ENCODE measurements around the gene BLACAT1.
"Not testable (repeated sequence)": the region's sequence is repeated elsewhere in the genome, so short reads cannot be mapped to it uniquely, and the experiment has no call there.

Gene BLACAT1

DNA sequence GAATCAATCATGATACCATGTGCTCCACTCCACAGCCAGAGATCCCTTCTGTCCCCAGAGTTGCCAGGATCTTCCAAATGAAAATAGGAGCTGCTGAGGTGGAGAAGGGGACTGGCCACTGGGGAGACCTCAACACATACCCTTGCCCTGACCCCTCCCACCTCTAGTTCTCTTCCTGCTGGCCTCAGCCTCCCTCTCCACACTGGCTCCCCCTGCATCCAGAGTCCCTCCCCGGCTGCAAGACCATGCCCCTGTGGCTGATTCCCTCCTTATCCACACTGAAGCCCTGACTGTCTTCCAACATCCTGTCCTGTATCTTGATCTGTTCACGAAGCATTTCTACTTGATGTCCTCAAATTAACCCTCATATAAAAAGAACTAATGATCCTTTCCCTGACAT lies 27.5 kb upstream of the BLACAT1 start:
- DNase-seq, result no peak

DNA sequence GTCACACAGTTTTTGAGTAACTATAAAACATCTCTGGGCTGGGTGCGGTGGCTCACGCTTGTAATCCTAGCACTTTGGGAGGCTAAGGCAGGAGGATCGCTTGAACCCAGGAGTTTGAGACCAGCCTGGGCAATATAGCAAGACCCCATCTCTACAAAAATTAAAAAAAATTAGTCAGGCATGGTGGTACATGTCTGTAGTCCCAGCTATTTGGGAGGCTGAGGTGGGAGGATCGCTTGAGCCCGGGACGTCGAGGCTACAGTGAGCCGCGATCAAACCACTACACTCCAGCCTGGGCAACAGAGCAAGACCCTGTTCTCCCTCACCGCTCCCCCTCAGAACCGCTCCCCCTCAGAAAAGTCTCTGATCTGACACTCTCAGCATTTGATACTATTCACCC lies 26.7 kb upstream of the BLACAT1 start:
- not testable (repeated sequence) for DNase-seq

DNA sequence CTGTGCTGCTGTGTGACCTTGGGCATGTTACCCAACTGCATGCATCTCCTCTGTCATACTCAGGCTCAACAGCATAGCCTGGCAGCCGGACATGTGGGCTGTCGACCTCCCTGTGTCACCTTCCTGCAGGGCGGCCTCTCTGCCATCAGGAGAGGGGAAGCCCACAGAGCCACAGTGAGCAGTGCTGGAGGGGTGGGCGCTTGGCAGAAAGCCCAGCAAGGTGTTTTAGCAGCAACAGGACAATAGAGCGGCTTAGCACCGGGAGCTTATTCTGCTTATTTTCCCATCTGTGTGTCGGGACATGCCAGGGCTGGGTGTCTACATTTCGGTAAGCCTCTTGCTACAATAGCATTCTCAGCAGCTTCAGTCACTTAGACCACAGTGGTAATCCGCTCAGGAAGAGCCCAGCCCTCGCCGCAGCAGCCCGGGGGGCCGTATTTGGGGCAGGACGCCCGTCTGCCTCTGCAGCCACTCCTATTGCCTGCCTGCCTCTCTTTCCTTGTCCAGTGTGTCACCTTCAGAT lies 25.8 kb upstream of the BLACAT1 start:
- no peak for DNase-seq

DNA sequence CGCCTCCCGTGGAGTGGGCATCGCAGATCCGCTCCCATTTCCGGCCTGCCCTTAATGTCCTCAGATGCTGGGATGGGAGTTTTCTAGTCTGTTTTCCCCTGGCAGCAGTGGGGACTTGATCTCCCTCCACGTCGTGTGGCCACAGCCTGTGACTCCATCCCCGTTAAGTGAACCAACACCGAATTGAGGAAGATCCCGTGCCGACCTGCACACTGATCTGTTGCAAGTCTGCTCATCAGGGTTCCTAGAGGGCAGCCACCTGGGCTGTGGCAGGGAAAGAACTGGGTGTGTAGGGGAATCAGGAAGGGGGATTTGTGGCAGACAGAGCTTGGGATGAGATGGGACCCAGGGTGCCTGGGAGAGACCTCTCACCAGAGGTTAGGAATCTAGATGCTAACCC lies 25.4 kb upstream of the BLACAT1 start:
- no peak for DNase-seq

DNA sequence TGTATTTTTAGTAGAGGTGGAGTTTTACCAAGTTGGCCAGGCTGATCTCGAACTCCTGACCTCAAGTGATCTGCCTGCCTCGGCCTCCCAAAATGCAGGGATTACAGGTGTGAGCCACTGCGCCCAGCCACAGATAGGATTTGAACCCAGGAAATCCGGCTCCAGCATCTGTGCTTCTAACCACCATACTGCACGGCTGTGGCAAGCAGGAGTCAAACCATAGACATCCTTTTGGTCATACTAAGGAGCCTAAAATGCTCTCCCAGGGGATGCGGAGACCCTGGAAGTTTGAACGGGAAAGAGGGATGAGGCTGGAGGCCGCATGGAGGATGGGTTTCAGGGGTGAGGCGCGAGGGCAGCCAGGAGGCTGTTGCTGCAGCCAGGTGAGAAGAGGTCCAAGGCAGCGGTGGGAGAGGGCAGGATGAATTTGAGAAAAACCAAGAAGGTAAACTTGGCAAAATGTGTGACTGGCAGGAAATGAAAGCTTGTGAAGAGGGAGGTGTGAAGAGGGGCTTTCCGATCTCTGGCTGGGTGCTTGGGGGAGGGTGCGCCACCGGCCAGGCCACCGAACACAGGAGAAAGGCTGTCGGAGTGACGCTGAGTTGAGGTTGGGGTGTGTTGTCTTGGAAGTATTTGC lies 24.6 kb upstream of the BLACAT1 start:
- no peak for DNase-seq

DNA sequence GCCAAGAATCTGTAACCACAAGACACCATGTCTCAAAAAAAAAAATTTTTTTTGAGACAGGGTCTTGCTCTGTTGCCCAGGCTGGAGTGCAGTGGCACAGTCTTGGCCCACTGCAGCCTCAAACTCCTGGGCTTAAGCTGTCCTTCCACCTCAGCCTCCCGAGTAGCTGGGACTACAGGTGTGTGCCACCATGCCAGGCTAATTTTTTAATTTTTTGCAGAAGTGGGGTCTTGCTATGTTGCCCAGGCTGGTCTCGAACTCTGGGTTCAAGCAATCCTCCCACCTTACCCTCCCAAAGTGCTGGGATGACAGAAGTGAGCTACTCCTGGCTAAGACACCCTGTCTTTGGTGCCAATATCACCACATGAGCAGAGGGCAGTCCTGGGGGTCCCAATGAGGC lies 23.1 kb upstream of the BLACAT1 start:
- not testable (repeated sequence) for DNase-seq

DNA sequence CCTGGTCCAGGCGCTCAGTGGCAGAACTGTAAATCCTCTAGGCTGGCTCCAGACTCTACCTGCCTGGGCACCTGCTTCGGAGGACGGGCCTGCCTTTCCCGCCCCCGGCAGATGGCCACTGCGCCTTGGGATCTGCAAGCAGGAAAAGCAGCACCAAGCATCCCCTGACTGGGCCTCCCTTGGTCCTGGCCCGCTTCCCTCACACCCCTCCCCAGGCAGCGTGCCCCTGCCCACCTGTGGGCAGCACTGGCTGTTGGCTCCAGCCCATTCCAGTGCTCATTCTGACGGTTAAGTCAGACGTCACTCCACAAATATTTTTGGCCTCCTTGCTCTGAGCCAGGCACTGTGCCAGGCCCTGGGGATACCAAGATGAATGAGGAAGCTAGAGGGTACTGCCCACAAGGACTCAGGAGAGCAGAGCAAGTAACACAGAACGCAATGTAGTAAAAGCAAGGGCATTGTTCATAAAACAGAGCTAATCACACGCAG lies 22.0 kb upstream of the BLACAT1 start:
- no peak for DNase-seq

DNA sequence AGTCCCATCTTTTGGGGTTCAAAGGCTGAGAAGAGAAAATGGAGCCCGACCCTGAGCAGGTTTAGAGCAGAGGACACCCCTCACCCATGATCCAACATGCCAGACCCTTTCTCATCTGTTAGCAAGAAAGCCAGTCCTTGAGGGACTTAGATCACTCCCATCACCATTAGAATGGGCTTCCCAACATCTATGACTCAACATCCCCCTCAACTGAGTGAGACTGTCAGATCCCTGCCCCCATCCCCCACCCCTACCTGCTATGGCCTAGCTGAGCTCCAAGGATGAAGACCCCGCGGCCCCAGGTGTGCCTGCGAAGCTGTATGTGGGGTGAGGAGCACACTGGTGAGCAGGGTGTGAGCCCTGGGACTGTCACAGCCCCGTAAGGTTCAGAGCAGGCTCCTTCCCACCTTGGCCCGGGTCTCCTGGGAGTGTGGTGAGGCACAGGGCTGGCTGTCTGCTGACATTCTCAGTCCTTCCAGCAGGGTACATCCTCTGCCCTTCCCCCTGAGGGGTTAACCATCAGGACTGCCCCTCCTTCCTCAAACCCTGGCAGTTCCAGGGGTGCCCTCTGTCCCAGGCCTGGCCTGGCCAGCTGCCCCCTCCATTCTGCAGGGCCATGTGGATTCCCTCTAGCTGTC lies 21.4 kb upstream of the BLACAT1 start:
- DNase-seq, result no peak

DNA sequence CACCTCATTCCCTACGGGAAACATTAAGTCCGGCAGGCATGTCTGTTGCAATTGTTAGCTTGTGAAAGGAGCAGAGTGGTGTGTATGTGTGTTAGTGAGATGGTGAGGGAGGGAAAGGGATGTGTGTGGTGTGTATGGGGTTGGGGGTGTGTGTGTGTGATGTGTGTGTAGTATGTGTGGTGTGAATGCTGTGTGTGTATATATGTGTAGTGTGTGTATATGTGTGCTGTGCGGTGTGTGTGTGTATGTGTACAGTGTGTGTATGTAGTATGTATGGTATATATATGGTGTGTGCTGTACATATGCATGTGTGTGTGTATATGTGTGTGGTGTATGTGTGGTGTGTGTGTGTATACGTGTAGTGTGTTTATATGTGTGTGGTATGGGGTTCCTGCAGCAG lies 20.8 kb upstream of the BLACAT1 start:
- no peak for DNase-seq

DNA sequence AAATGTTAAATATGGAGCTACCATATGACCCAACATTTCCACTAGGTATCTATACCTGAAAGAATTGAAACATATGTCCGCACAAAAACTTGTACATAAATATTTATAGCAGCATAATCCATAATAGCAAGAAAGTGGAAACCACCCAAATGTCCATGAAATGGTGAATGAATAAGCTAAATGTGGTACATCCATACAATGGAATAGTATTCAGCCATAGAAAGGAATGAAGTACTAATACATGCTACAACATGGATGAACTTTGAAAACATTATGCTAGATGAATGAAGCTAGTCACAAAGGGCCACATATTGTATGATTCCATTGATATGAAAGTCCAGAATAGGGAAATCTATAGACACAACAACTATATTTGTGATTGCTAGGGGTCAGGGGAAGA lies 20.0 kb upstream of the BLACAT1 start:
- DNase-seq, result no peak

DNA sequence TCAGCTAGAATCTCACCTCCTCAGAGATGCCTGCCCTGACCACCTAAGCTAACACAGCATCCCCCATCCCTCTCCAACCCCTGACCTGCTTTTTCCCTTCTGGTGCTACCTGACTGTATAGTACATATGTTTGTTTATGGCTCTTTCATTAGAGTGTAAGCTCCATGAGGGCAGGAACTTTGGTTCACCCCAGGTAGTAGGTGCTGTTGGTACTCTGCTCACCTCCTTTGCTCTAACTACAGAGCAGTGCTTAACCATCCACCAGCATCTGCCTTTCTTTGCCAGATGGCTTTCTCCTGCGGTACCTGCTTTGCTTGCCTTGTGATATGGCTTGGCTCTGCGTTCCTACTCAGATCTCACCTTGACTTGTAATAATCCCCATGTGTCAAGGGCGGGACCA lies 18.7 kb upstream of the BLACAT1 start:
- DNase-seq, result no peak

DNA sequence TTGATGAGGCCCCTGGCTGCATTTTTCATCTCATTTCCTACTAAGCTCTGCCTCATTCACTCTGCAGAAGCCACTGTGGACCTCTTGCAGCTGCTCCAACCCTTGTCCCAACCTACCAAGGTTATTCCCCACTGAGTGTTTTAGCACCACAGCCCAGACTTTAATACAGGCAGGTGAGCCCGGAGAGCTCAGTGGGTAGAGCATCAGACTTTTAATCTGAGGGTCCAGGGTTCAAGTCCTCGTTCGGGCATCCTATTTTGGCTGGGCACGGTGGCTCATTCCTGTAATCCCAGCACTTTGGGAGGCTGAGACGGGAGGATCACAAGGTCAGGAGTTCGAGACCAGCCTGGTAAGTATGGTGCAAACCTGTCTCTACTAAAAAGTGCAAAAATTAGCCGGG lies 18.1 kb upstream of the BLACAT1 start:
- DNase-seq, result no peak

DNA sequence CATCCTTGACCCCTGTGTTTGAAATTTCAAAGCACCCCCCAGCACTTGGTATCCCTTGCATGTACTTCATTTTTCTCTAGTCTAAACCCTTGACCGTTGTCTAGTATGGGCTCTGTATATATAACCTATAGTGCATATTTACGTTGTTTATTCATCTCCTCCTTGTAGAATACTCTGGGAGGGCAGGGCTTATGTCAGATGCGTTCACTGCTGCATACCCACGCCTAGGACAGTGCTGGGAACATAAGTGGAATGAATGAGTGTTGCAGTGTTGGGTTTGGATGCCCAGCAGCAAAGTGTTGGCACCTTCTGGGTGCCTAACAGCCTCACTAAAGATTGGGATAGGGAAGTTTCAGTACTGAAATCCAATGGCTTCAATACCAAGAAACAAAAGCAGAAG lies 17.6 kb upstream of the BLACAT1 start:
- DNase-seq, result no peak

DNA sequence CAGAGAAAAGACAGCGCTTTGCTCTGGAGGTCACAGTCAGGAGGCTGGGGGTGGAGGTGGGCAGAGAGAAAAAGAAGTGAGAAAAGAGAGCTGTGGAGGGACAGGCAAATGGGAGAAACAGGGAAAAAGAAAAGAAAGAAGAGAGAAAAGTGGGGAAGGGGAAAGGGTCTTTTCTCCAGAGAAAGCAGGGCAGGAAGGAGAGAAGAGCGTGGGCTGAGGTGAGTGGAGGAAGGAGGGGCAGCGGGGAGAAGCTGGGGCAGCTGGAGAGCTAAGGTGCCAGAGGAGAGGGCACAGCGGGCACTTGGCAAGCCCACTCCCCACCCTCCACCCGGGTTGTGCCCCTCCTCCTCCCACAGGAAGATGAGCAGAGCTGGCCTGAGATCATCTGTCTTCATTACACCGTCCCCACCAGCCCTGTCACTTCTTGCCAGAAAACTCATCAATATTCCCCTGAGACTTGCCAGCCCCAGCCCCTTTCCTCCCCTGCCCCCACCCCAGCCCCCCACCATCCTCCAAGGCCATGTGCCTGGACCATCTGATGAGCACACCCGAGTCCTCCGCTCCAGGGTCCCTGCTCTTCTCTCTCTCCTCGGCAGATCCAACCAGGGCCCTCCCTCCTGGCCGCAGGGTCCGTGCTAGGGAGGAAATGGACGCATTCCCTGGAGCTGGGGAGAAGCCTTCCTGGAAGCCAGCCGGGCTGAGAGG lies 17.0 kb upstream of the BLACAT1 start:
- DNase-seq, result no peak

DNA sequence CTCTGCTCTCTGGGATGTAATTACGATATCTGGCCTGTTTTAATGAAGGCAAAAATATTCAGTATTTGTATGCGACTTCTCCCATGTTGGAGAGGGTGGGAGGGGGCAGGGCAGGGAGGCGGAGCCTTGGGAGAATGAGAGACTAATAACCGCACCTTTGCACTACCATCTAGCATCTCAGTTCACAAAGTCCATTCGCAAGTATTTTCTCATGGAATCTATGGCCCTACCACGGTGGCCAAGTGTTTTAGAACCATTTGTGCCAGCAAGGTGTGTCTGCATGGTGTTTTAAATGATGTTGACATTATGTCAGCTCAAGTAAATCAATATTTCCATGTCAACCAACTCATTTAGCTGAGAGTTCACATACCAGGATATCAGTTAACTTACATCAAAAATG lies 14.3 kb upstream of the BLACAT1 start:
- no peak for DNase-seq

DNA sequence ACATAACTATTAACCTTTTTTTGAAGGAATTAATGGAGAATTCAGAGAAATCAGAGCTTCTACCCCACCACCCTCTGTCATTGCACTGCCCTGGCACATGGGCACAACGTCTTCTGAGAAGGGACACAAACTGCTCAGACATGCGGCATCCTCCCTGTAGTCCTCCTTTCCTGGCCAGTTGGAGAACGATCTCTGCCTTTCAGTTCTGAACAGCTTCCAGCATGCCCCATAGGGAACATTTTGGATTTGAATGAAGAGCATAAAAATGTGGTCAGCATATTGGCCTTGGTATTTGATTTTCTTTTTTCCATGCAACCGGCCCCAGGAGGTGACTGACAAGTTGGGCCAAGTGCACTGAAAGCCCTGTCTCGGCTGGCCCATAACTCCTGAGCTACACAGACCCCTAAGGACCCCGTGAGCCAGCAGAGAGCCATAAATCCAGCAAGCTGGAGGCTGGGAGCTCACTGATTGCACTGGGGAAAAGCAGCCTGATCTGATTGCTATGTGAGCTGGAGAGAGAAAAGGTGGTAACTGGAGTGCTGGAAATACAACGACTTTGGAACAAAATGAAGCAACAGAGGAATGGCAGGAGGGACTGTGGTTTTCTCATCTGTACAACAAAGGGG lies 10.9 kb upstream of the BLACAT1 start:
- DNase-seq, result no peak

DNA sequence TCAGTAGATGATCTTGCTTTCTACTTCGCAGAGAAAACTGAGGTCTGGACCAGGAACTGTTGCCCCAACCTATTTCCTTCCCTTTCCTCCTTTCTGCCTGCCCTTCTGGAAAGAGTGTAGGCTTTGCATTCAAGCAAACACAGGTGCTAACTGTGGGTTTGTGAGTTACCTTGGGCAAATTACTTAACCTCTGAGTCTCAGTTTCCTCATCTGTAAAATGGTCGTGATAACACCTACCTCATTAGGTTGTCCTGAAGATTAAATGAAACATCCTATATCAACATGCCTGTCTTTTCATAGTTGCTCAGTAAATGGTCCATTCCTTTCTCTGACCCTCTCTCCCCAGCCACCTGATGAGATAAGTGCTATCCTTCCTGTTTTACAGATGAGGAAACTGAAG lies 9.5 kb upstream of the BLACAT1 start:
- DNase-seq, result no peak

DNA sequence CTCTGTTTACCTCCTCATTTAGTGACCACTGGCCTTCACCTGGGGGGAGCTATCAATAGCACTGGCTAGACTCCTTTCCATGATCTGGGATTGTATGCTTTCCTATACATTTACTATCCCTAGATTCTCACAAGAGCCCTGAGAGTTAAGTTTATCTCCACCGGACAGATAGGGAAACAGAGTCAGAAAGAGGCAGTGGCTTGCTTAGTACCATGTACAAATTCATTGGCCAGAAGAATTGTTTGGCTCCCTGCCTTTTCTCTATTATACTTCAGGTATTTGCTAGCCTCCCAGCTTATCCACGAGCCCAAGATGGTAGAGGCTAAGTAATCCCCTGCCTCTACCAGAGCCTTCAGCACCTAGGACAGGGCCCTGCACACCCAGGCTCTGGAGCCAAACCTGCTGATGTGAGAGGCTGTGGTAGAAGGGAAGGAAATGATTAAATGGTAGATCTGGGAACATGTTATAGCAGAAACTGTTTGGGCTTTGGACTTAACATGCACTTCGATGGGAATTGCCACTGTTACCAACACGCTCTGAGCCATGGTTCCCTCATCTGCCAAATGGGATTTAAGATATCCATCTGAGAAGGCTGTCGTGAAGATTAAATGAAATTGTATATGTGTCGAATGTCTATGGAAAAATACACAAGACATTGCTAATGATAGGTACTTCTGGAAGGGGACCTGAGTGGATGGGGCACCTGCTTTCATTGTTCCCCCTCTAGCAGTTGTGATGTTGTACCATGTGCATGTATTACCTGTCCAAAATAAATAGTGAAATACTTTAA lies 3.1 kb upstream of the BLACAT1 start:
- no peak for DNase-seq

DNA sequence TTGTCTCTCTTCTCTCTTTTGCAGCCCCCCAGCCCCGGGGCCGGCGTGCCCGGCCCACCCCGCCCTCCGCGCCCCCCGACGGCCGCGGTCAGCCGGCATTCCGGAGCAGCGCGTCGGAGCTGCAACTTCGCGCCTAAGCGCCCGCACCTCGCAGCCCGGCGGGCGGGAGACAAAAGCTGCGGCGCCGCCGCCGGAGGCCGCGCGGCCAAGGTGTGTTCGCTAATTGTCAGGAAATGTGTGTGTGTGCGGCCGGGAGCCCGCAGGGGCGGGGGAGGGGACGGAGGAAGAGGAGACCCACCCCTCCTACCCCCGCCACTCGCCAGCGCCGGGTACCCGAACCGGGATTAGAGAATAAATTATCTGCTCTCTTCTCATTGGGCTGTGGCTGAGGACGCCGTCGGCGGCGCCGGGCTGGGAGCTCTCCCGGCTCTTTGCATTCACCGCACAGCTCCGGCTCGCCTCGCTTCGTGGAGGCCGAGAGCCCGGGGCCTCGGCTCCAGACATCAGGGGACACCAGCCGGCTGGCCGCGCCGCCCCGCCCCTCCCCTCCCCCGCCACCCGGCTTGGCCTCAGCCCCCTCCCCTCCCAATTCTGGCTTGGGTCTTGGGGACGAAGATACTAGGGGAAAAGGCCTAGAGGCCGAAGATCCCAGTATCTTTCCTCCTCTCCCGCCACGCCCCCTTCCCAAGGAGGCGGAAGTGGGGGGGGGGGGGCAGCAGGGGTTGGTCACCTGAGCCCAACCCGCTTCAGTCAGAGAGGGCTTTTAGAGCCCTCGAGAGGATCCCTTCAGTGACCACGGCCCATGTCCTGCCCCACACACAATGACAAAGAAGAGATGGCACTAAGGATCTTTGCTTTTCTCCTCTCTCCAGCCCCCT lies 1.3 kb upstream of the BLACAT1 start:
- no peak for DNase-seq

DNA sequence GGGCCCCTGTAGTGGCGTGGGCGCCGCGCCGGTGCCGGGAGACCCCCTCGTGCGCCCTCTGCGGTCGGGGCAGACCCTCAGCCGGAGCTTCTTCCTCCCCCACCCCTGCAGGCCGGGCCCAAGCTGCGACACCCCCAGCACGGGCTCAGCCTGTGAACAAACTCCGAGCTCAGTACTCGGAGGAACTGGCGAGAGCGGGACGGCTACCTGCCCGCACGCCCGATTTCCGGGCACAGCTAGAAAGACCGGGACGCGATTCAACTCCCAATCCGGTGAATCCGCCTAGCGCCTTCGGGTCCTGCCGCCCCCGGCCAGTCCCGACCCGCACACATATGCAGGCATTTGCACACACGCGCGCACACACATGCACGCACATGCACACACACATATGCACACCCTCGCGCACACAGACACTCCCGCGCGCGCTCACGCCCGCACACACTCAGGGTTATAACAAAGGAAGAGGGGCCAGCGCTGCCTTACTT lies 580 bp upstream of the BLACAT1 start:
- DNase-seq, result no peak

DNA sequence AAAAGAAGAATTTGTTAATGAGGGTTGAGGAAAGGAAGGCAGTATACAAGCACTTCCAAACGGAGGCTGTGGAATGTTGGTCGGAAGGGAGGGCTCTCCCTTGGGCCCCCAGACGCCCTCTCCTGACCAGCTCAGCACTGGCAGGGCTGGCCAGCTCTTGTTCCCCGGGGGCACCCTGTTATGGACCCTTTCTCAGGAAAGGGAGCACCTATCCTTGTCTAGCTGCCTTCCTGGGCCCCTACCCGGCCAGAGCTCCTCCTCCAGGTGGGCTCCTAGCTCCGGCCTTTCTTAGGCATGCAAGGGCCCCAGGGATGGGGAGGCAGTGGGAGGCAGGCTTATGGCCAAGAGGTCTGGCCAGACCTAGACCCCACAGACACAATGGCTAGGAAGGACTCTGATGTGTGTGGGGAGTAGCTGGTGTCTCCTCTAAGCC lies 926 bp downstream of the BLACAT1 start:
- DNase-seq, result no peak

DNA sequence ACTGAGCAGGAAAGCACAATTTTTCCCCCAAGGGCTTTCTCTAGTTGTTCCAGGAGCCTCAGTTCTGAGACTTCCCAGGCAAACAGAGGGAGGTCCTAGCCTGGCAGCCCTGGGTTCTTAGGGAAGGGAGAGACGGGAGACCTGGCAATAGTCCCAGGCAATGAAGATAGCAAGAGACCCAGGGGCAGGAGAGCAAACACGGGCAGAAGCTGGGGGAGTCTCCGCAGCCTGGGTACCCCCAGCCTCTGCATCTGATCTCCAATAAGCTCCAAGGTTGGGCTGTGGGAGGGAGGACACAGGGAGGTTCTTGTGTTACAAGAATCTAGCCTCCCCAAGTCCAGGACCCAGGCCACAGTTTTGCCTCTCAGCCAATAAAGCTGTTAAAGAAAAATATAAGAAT lies 2.4 kb downstream of the BLACAT1 start:
- DNase-seq, result no peak

Measured in activated T-cell treated with anti-CD3 and anti-CD28 coated beads for 4 hours (primary cell).